GM11168 (cell line): Measurements from ENCODE around the gene OGA.

ENCODE experiments used
- in situ Hi-C: fragments of 300-500 bp; cut with MboI; formaldehyde crosslinking; loops from one replicate; pipeline ENCODE4 v1.12.0; 2022; ENCODE audit warnings: low sequenced_read_pairs; ENCODE audit not compliant: unreplicated experiment

OGA gene

DNA sequence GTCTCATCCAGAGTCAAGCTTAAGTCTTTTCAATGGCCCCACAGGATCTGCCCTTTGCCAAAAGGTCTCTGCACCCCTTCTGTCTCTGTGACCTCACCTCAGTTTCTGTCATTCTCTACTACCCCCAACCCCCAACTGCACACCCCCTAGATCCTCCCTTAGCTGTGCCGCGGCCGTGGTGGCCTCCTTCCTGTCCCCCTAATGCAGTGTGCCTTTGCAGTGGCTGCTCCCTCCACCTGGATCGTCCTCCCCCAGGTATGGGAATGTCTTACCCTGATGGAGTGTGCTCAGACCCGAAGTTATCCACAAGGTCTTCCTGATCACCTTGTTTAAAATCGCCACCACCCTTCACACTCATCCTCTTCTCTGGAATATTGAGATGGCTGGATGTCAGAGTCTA is 51.9 kb downstream of the OGA start:
- in situ Hi-C loops = no loop called here

DNA sequence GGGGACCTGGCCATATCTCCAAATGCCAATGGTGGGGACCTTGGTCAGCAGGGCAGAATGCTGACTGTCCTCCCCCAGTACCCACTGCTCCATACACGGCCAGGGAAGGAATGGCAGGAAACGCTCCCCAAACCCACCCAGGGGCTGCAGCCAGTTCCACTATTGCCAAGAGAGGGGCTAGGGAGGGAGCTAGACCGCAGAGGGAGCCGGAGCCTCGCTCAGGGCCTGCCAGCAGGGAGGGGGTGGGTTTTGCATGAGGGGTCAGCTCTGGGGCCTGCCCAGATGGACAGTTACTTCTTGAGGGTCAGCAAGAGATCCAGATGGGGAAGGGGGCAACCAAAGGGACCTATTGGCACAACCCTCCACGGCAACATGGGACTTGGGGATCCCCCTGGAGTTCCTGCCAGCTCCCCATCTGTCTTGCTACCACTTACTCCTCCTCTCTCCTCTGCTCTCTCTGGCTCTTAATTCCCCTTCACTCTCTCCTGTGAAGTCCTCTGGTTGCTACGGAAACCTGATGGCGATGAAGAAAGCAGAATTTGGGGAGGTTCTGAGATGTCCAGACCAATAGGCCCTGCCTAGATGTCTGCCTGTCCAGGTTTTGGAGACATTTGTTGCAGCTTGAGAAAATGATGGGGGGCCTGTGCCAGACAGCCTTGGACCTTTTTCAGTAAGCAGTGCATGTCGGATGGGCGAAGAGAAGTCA is 55.0 kb downstream of the OGA start:
- in situ Hi-C loops = no loop called here

- in situ Hi-C loops = no loop called here
Measured at GRCh38 chr10:101762736-101763135, 55.5 kb downstream of the OGA start.

- in situ Hi-C loops = no loop called here
Measured at GRCh38 chr10:101761226-101761625, 57.0 kb downstream of the OGA start.

DNA sequence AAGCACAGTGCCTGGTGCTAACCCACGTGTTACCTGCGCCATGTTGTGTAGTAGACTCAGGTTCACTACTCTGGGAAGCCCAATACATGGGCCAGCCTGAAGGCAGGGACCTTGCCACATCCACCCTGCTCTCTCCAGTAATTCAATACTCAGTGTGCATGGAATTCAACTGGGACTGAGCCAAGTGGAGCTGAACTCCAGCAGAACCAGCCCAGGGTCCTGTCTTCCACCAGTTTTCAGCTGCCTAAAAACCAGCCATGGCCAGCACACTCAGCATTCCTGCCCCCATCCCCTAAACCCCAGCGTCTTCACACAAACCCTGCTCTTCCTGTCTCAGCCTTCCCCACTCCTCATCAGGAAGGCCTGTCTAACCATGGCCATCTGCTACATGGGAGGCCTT is 57.7 kb downstream of the OGA start:
- in situ Hi-C loops = no loop called here

DNA sequence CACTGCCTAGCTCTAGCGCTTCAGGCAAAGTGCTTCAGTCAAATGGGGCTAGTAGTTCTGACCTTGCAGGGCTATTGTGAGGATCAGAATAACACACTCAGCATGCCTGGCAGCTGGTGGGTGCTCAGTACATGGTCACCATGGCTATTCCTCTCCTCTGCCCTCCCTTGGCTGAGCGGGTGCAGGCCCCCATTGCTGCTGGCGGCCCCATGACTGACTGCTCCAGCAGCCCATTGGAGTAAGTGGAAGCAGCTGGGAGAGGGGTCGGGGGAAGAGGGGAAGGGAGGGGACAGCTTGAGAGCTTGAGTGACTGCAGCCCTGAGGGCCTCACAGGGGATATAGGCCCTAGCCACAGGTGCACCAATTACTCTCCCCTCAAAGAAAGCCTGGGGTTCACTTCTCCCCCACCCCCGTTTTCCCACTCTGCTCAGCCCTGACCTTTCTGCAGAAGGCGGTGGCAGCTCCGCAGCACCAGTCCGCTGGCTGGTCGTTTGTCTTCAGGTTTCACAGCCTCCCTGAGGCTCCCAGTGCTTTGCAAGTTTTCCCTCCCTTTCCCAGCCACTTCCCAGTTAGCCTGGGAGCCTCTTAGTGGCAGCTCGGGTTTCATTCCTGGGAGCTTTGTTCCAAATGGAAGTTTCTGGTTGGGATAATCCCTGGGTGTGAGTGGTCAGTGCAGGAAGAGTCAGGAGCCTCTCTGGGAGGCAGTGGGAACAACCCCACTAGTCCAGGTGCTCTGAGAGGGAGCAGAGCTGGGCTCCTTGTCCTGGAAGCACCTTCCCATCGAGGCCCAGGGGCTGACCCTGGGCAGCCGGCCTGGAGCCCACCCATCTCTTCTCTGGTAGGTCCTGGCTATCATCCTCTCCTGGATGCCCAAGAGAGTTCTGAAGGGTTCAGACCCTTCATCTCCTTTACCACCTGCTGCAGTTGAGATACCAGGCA is 58.7 kb downstream of the OGA start:
- in situ Hi-C loops = no loop called here

DNA sequence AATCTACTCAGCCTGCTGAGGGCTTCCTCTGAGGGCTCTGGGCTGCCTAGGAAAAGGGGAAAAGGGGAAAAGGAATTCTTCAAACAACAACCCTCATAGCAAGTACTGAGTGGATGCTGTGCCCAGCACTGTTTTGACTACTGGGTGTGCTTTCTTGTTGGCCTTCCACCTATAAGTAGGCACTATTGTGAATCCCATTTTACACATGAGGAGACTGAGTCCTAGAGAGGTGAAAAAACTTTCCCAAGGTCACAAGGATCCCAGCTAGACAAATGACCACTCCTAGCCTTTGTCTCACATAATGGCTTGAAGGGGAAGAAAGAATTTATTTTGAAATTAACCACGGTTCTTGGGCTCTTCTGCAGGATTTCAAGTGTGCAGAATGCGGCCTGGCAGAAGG is 59.4 kb downstream of the OGA start:
- in situ Hi-C loops = no loop called here

DNA sequence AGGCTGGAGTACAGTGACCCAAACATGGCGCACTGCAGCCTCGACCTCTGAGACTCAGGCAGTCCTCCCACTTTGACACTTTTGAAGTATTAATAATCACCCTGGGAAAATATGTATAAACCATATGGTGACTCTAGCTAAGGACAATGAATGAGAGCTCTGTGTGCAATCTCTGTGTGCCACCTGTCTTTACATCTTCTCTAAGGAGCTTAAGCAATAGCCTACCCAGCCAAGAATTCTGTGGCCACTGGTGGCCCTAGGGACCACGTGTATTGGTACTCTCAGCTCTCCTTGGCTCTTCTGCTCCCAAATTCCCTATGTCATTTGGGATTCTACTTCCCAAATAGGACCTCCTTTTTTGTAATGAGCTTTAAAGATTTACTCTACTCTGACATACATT is 66.0 kb downstream of the OGA start:
- in situ Hi-C loops = no loop called here

DNA sequence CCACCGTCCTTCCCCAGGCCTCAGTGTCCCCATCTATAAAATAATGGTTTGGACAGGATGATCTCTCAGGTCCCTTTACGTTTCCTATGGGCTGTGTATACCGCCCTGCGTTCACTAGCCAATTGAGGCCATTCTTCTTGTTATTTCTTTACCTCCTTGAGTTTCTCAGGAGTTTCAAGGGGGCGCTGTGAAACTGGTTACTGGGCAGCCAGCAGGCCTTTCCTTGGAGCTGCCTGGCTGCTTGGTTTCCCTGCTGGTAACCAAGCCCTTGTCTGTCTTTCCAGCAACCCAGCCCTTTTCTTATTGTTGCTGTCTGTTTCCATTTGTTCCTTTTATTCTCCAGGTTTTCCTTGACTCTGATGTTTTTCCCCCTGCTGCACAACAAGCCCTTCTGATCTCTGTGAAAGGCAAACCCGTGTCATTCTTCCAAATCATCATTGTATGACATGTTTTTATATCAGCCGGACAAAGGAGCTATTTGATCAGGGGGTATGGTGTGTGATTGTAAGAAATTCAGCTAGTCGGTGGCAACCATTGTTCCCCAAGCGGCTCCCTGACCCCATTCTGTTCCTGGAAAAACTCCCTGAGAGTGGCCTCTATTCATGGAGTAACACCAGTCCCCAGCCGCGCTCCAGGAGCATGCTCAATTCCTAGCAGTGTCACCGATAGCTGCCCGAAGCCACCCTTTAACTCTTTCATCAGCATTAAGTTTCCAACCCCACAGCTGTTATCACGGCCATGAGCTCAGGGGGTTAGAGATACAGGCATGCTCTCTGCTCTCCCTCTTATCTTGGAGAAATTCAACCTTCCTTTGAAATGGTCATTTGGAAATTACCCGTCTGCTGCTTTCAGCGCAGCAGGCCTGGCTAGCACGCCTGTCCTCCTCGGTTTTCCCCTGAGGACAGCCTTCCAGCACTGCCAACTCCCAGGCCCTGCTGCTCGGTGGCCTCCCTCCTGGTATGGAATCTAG is 68.9 kb downstream of the OGA start:
- in situ Hi-C loops = no loop called here

GRCh38 chr10:101748496-101748895 is 69.7 kb downstream of the OGA start:
- in situ Hi-C loops = no loop called here

- in situ Hi-C loops = no loop called here
Measured at GRCh38 chr10:101745074-101745696, 73.1 kb downstream of the OGA start.

GRCh38 chr10:101744267-101744666 is 74.0 kb downstream of the OGA start:
- in situ Hi-C loops = no loop called here

- in situ Hi-C loops = no loop called here
Measured at GRCh38 chr10:101741938-101742337, 76.3 kb downstream of the OGA start.

GRCh38 chr10:101736666-101737065 is 81.6 kb downstream of the OGA start:
- in situ Hi-C loops = no loop called here
